UCSD-AML1 (cell line): ENCODE data around the gene NOSIP.
A peak's percentile ranks its signal among the peaks of the same experiment; 100 is the strongest.
"Not testable (repeated sequence)": the region's sequence is repeated elsewhere in the genome, so short reads cannot be mapped to it uniquely, and the experiment has no call there.

Experiments
- DNase-seq: peaks from one replicate; lab custom pipeline; 2025; ENCODE audit not compliant: unreplicated experiment; lab: John Stamatoyannopoulos, UW

The NOSIP gene

GRCh38 chr19:49580264-49581006, at the start of gene NOSIP:
Gene NOSIP, minus strand, starts transcription at chr19:49580556. Its CDS starts 19,865 bp downstream, at chr19:49560691.
- DNase-seq = peak; percentile 94

- no peak for DNase-seq
Measured at GRCh38 chr19:49629659-49630058, 49.3 kb upstream of the NOSIP start.

- no peak for DNase-seq
Measured at GRCh38 chr19:49626226-49626625, 45.9 kb upstream of the NOSIP start.

- no peak for DNase-seq
Measured at GRCh38 chr19:49624967-49625910, 44.9 kb upstream of the NOSIP start.

- not testable (repeated sequence) for DNase-seq
Measured at GRCh38 chr19:49617860-49618259, 37.5 kb upstream of the NOSIP start.

- DNase-seq = no peak
Measured at GRCh38 chr19:49616945-49617344, 36.6 kb upstream of the NOSIP start.

GRCh38 chr19:49616532-49616931, 36.2 kb upstream of the NOSIP start:
- DNase-seq = no peak

- no peak for DNase-seq
Measured at GRCh38 chr19:49615861-49616260, 35.5 kb upstream of the NOSIP start.

- DNase-seq = no peak
Measured at GRCh38 chr19:49614096-49614833, 33.9 kb upstream of the NOSIP start.

GRCh38 chr19:49613374-49613773, 33.0 kb upstream of the NOSIP start:
- DNase-seq = no peak

GRCh38 chr19:49609499-49610092, 29.2 kb upstream of the NOSIP start:
- DNase-seq = no peak

GRCh38 chr19:49605605-49606004, 25.2 kb upstream of the NOSIP start:
- no peak for DNase-seq

GRCh38 chr19:49602806-49603205, 22.4 kb upstream of the NOSIP start:
- no peak for DNase-seq

- DNase-seq = no peak
Measured at GRCh38 chr19:49601482-49602038, 21.2 kb upstream of the NOSIP start.

- no peak for DNase-seq
Measured at GRCh38 chr19:49599378-49600295, 19.3 kb upstream of the NOSIP start.

GRCh38 chr19:49597703-49597974, 17.3 kb upstream of the NOSIP start:
- DNase-seq = no peak

- no peak for DNase-seq
Measured at GRCh38 chr19:49596954-49597702, 16.8 kb upstream of the NOSIP start.

GRCh38 chr19:49596407-49596806, 16.1 kb upstream of the NOSIP start:
- DNase-seq = no peak

GRCh38 chr19:49595819-49596404, 15.6 kb upstream of the NOSIP start:
- DNase-seq = no peak
